ENCODE results near the gene CLDN11. TPM values are rescaled to one million over a fixed set of nuclear protein-coding genes. Genes with fewer than 3 reads are reported as not detected.

The CLDN11 gene
- total RNA-seq, 5 donors from 2014 or later (not counting 1 experiment from before 2014, with no cell fraction given) = 0.51 to 0.76 (median 0.70) TPM; not detected in 2

DNA sequence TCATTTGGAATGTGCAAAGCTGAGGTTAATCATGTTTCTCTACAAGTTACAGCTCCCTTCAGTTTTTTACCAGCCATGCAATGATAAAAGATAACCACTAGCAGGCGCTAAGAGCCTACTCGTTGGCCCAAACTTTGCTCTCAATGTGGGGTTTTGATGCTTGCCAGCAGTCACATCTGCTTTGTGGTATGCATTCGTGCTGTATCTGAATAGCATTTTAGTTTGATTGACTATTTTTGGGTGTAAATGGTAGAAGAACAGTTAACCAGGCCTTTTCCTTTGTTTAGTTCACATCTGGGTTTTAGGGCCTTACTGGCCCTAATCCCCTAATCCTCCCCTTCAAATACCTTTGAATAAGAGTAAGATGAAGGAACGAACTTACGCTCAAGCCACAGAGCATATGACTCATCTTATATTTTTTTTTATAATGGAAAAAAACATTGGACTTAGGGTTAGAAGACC lies 4.4 kb upstream of the CLDN11 start:
- no peak overlapping the region for H3K4me3 ChIP-seq (ENCODE audit: control insufficient read depth in 1 of 2, extremely low read depth in 1 of 2, low read length in 1 of 2)
- WGBS (ENCODE audit: insufficient coverage) = 0% methylated on average over 1 of the region's 5 CpGs
- H3K27ac ChIP-seq (ENCODE audit: low read length) = no peak overlapping the region
- Mint-ChIP-seq H3K27ac (no peak overlapping the region), H3K27me3 (peaks cover 23 to 25% of the 10 kb centered on the region in 2 donors), H3K36me3 (no peaks in the 10 kb centered on the region), H3K4me1 (peaks cover 8 to 10% (median 9%) of the 10 kb centered on the region in 3 donors), H3K9me3 (no peaks in the 10 kb centered on the region), H3K4me3 (no peak overlapping the region)
- no peaks in the 10 kb centered on the region for H3K9me3 ChIP-seq
- CTCF ChIA-PET = interaction anchor here (0.5 to 1.8 kb wide), 27 partner anchors 16 to 1358 kb away, joined by 3 to 18 read pairs (median 4); partner anchors contain the start of gene SKIL (in 1 of the 2)
- H3K36me3 ChIP-seq (ENCODE audit: control insufficient read depth in 2 of 2, extremely low read depth in 1 of 2, insufficient read depth in 1 of 2, low read length in 1 of 2) = no peaks in the 10 kb centered on the region
- H3K27me3 ChIP-seq (replicated peaks in 1 of 2; ENCODE audit: control insufficient read depth in 2 of 2, extremely low read depth in 1 of 2, insufficient read depth in 2 of 2, low read length in 1 of 2) = peaks cover 5 to 18% of the 10 kb centered on the region in 2 experiments
- peak; percentile 49 to 68 (median 58) for ATAC-seq (replicated peaks in 1 of 4)
- POLR2A ChIA-PET = no interaction called here
- peaks cover 0 to 9% of the 10 kb centered on the region in 2 experiments for H3K4me1 ChIP-seq (ENCODE audit: control insufficient read depth in 1 of 2, extremely low read depth in 1 of 2, insufficient read depth in 2 of 2, low read length in 2 of 2)
- DNase-seq = peak in 19 of 35 experiments; percentile 9 to 65 (median 21)

DNA sequence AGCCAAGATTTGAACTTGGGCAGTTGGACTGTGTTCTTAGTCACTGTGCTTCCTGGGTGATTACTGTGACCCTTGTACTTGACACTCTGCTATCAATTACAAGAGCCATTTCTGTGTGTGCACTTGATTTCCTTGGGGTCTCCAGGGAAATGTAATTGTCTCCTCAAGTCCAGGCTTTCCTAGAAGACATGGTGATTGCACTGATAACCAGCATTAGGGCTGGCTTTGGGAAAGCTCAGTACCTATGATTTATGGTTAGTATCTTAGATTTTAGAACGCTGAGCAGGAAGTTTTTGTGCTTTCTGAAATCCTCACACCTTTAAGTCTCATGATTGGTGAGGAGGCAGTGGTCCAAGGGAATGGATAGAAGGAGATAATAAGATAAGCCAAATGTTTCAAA lies 1.6 kb upstream of the CLDN11 start:
- DNase-seq (no peak), ATAC-seq (replicated peaks in 1 of 4) (no peak)
- Histone ChIP-seq H3K4me3 (ENCODE audit: control insufficient read depth in 1 of 2, extremely low read depth in 1 of 2, low read length in 1 of 2) (no peak overlapping the region), H3K27me3 (replicated peaks in 1 of 2; ENCODE audit: control insufficient read depth in 2 of 2, extremely low read depth in 1 of 2, insufficient read depth in 2 of 2, low read length in 1 of 2) (peaks cover 12 to 37% of the 10 kb centered on the region in 2 experiments), H3K36me3 (ENCODE audit: control insufficient read depth in 2 of 2, extremely low read depth in 1 of 2, insufficient read depth in 1 of 2, low read length in 1 of 2) (no peaks in the 10 kb centered on the region), H3K4me1 (ENCODE audit: control insufficient read depth in 1 of 2, extremely low read depth in 1 of 2, insufficient read depth in 2 of 2, low read length in 2 of 2) (peaks cover 0 to 19% of the 10 kb centered on the region in 2 experiments), H3K9me3 (no peaks in the 10 kb centered on the region), H3K27ac (ENCODE audit: low read length) (no peak overlapping the region)
- Mint-ChIP-seq H3K4me1 (peaks cover 13 to 21% (median 19%) of the 10 kb centered on the region in 3 donors), H3K9me3 (no peaks in the 10 kb centered on the region), H3K4me3 (no peak overlapping the region), H3K27ac (no peak overlapping the region), H3K36me3 (no peaks in the 10 kb centered on the region), H3K27me3 (peaks cover 36 to 41% of the 10 kb centered on the region in 2 donors)
- no CpG with 5 or more reads among the region's 1 CpG for WGBS (ENCODE audit: insufficient coverage)
- ChIA-PET CTCF (interaction anchor here in 1 of 2 donors (0.6 kb wide), 1 partner anchor 1567 kb away, joined by 4 read pairs; no protein-coding TSS in a partner anchor), POLR2A (no interaction called here)

DNA sequence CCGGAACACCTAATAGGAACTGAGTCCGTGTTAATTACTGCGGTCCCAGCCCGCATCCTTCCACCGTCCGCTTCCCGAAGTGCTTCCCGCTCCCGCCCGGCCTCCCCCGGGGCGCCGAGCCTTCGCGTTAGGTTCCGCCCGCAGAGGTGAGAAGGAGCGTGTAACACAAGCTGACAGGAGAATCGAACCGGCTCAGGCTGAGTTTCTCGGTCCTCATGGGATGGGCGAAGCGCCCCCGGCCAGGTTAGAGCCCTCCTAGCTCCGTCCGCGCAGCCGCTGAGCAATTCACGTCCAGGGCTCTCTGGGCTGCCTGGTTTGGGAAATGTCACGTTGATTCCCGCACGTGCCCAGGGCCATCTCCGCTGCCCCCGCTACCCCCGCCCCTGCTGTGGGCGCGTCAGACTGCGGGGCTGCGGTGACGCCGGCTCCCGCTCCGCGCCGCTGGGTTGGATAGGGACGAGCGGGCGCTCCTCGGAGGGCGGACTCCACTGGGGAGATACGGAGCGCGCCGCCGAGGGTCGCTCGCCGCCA lies 954 bp downstream of the CLDN11 start:
- DNase-seq (no peak), ATAC-seq (replicated peaks in 1 of 4) (peak; percentile 19 to 46 (median 26))
- CTCF ChIA-PET = no interaction called here
- Histone ChIP-seq H3K4me3 (ENCODE audit: control insufficient read depth in 1 of 2, extremely low read depth in 1 of 2, low read length in 1 of 2) (peak overlapping the region in 1 of 2 donors; percentile 60), H3K4me1 (ENCODE audit: control insufficient read depth in 1 of 2, extremely low read depth in 1 of 2, insufficient read depth in 2 of 2, low read length in 2 of 2) (peaks cover 0 to 19% of the 10 kb centered on the region in 2 experiments), H3K27ac (ENCODE audit: low read length) (no peak overlapping the region), H3K36me3 (ENCODE audit: control insufficient read depth in 2 of 2, extremely low read depth in 1 of 2, insufficient read depth in 1 of 2, low read length in 1 of 2) (no peaks in the 10 kb centered on the region), H3K27me3 (replicated peaks in 1 of 2; ENCODE audit: control insufficient read depth in 2 of 2, extremely low read depth in 1 of 2, insufficient read depth in 2 of 2, low read length in 1 of 2) (peaks cover 12 to 40% of the 10 kb centered on the region in 2 experiments), H3K9me3 (no peaks in the 10 kb centered on the region)
- H3K27ac Mint-ChIP-seq = no peak overlapping the region
- 7% methylated on average over 57 of the region's 58 CpGs for WGBS (ENCODE audit: insufficient coverage)
- H3K4me1 Mint-ChIP-seq = peaks cover 13 to 21% (median 19%) of the 10 kb centered on the region in 3 donors
- H3K27me3 Mint-ChIP-seq = peaks cover 36 to 43% of the 10 kb centered on the region in 2 donors
- no peaks in the 10 kb centered on the region for H3K36me3 Mint-ChIP-seq
- POLR2A ChIA-PET = no interaction called here
- peak overlapping the region in 1 of 3 donors; percentile 82 for H3K4me3 Mint-ChIP-seq
- no peaks in the 10 kb centered on the region for H3K9me3 Mint-ChIP-seq

DNA sequence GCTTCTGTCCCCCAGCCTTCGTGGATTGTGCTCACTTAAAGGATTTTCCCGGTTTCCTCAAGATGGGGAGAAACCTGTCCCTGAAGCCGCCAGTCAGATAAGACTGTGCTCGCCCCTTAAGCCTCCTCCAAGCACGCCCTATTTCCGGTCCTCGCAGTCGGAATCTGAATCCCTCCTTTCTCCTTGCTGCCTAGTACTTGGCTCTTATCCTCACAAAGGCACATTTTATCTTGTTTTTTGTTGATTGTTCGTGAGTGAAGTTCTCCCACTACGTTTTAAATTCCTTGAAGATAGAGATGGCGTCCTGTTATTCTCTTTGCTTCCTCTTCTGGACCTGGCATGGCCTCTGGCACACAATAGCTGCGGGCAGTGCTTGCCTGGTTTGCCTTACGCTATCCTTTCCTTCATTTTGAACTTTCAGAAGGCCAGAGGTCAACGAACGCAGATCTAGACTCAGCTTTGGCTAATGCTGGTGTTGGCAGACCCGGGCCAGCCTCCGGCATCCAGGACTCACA lies 1.7 kb downstream of the CLDN11 start:
- ChIA-PET CTCF (no interaction called here), POLR2A (interaction anchor here in 1 of 2 donors (0.6 kb wide), 1 partner anchor 16 kb away, joined by 14 read pairs; no protein-coding TSS in a partner anchor)
- WGBS (ENCODE audit: insufficient coverage) = 52% methylated on average over 7 of the region's 17 CpGs
- peak overlapping the region in 2 of 3 donors; percentile 52 to 68 for H3K4me3 Mint-ChIP-seq
- Histone ChIP-seq H3K27me3 (replicated peaks in 1 of 2; ENCODE audit: control insufficient read depth in 2 of 2, extremely low read depth in 1 of 2, insufficient read depth in 2 of 2, low read length in 1 of 2) (peaks cover 12 to 40% of the 10 kb centered on the region in 2 experiments), H3K27ac (ENCODE audit: low read length) (no peak overlapping the region), H3K36me3 (ENCODE audit: control insufficient read depth in 2 of 2, extremely low read depth in 1 of 2, insufficient read depth in 1 of 2, low read length in 1 of 2) (no peaks in the 10 kb centered on the region), H3K4me3 (ENCODE audit: control insufficient read depth in 1 of 2, extremely low read depth in 1 of 2, low read length in 1 of 2) (no peak overlapping the region), H3K4me1 (ENCODE audit: control insufficient read depth in 1 of 2, extremely low read depth in 1 of 2, insufficient read depth in 2 of 2, low read length in 2 of 2) (peaks cover 0 to 19% of the 10 kb centered on the region in 2 experiments), H3K9me3 (no peaks in the 10 kb centered on the region)
- H3K4me1 Mint-ChIP-seq = peaks cover 13 to 21% (median 19%) of the 10 kb centered on the region in 3 donors
- no peaks in the 10 kb centered on the region for H3K9me3 Mint-ChIP-seq
- H3K27me3 Mint-ChIP-seq = peaks cover 36 to 43% of the 10 kb centered on the region in 2 donors
- no peak for ATAC-seq (replicated peaks in 1 of 4)
- DNase-seq = no peak
- H3K27ac Mint-ChIP-seq = no peak overlapping the region
- no peaks in the 10 kb centered on the region for H3K36me3 Mint-ChIP-seq

DNA sequence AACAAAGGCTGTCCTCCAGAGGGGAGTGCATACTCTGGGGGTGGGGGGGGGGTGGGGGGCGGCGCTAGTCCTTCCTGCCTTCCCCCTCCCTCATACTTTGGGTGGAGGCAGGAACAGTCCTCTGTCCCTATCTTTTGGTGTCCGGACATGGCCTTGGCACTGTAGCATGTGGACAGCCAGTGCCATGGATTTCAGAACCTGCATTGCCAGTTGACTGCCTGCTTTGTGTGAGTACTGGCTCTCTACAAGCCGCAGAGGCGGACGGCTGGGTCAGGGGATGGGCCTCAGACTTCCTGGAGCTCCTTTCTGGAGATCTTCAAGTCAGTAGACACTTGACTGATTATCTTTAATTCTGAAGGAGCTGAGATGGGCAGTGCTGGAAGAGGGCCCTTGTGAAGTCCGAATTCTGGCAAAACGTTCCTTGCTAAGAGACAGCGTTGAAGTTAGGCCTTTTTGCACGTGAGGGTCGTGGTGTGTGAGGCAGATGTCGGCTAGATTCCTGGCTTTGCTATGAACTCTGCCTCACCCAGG lies 2.5 kb downstream of the CLDN11 start:
- CTCF ChIA-PET = no interaction called here
- no peaks in the 10 kb centered on the region for H3K36me3 Mint-ChIP-seq

DNA sequence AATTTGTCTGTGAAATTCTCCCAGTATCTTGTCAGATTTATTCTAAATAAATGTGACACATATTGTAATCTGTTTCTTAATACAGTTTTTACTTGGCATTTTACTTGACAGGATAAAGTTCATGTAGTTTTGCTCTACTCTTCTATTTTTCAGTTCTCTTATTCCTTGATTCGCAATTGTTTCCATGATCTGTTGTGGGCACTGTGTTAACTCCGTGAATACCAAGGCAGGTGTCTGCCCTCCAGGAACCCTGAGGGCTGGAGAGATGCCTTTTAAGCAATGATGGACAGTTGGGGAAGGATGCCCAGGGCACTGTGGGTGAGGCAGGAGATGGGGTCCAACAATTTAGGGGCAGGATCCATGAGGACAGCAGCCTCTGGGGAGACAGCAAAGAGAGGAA lies 3.1 kb downstream of the CLDN11 start:
- Histone ChIP-seq H3K36me3 (ENCODE audit: control insufficient read depth in 2 of 2, extremely low read depth in 1 of 2, insufficient read depth in 1 of 2, low read length in 1 of 2) (no peaks in the 10 kb centered on the region), H3K27ac (ENCODE audit: low read length) (no peak overlapping the region), H3K27me3 (replicated peaks in 1 of 2; ENCODE audit: control insufficient read depth in 2 of 2, extremely low read depth in 1 of 2, insufficient read depth in 2 of 2, low read length in 1 of 2) (peaks cover 12 to 40% of the 10 kb centered on the region in 2 experiments), H3K9me3 (no peaks in the 10 kb centered on the region), H3K4me1 (ENCODE audit: control insufficient read depth in 1 of 2, extremely low read depth in 1 of 2, insufficient read depth in 2 of 2, low read length in 2 of 2) (peaks cover 0 to 19% of the 10 kb centered on the region in 2 experiments), H3K4me3 (ENCODE audit: control insufficient read depth in 1 of 2, extremely low read depth in 1 of 2, low read length in 1 of 2) (no peak overlapping the region)
- Mint-ChIP-seq H3K27me3 (peaks cover 28 to 36% of the 10 kb centered on the region in 2 donors), H3K9me3 (no peaks in the 10 kb centered on the region), H3K27ac (no peak overlapping the region), H3K36me3 (no peaks in the 10 kb centered on the region), H3K4me3 (no peak overlapping the region), H3K4me1 (peaks cover 13 to 21% (median 19%) of the 10 kb centered on the region in 3 donors)
- ChIA-PET POLR2A (no interaction called here), CTCF (no interaction called here)
- WGBS (ENCODE audit: insufficient coverage) = 86% methylated on average over 1 of the region's 2 CpGs
- DNase-seq (no peak), ATAC-seq (replicated peaks in 1 of 4) (no peak)

More for the DNA sequence above, 2.5 kb downstream of the CLDN11 start:
- 89% methylated on average over 6 of the region's 12 CpGs for WGBS (ENCODE audit: insufficient coverage)
- POLR2A ChIA-PET = no interaction called here
- peaks cover 0 to 19% of the 10 kb centered on the region in 2 experiments for H3K4me1 ChIP-seq (ENCODE audit: control insufficient read depth in 1 of 2, extremely low read depth in 1 of 2, insufficient read depth in 2 of 2, low read length in 2 of 2)
- no peaks in the 10 kb centered on the region for H3K9me3 ChIP-seq
- H3K27ac ChIP-seq (ENCODE audit: low read length) = no peak overlapping the region
- Mint-ChIP-seq H3K27me3 (peaks cover 34 to 40% of the 10 kb centered on the region in 2 donors), H3K4me3 (no peak overlapping the region), H3K9me3 (no peaks in the 10 kb centered on the region), H3K27ac (no peak overlapping the region), H3K4me1 (peaks cover 13 to 21% (median 19%) of the 10 kb centered on the region in 3 donors)
- ATAC-seq (replicated peaks in 1 of 4) (no peak), DNase-seq (no peak)
- H3K36me3 ChIP-seq (ENCODE audit: control insufficient read depth in 2 of 2, extremely low read depth in 1 of 2, insufficient read depth in 1 of 2, low read length in 1 of 2) = no peaks in the 10 kb centered on the region
- H3K4me3 ChIP-seq (ENCODE audit: control insufficient read depth in 1 of 2, extremely low read depth in 1 of 2, low read length in 1 of 2) = no peak overlapping the region
- peaks cover 12 to 40% of the 10 kb centered on the region in 2 experiments for H3K27me3 ChIP-seq (replicated peaks in 1 of 2; ENCODE audit: control insufficient read depth in 2 of 2, extremely low read depth in 1 of 2, insufficient read depth in 2 of 2, low read length in 1 of 2)
